Measurements from ENCODE around the gene NDFIP2. TPM values are rescaled to one million over a fixed set of nuclear protein-coding genes. Genes with fewer than 3 reads are reported as not detected.

The NDFIP2 gene
- total and polyA plus RNA-seq, 2 experiments from 2014 or later = 28.3 to 28.7 TPM

DNA sequence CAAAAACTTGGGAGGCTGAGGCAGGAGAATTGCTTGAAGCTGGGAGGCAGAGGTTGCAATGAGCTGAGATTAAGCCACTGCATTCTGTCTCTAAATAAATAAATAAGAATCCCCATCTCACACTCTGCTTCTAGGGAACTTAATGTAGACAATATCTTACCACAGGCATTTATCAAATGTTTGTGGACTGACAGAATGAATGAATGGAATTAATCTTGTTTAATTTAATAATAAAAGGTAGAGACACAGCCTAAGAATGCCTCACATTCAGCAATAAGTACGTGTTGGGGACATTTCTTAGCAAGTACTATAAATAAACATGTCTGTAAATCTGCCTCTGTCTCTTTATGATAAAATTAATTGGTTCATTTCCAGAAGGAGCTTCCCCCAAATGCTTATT lies 38.7 kb upstream of the NDFIP2 start:
- H3K4me1 Mint-ChIP-seq = peaks cover 22% of the 10 kb centered on the region
- Histone ChIP-seq H3K9me2 (ENCODE audit: insufficient read depth) (no peaks in the 10 kb centered on the region), H3K4me1 (ENCODE audit: insufficient read depth) (peaks cover 4% of the 10 kb centered on the region; the same call in 1 of the 2 replicates), H2AFZ (peak overlapping the region; percentile 95), H3K79me2 (replicated peaks; ENCODE audit: insufficient read depth) (no peaks in the 10 kb centered on the region), H3K27ac (ENCODE audit: low read depth) (no peak overlapping the region), H3F3A (replicated peaks; ENCODE audit: low read depth) (no peaks in the 10 kb centered on the region), H4K20me1 (replicated peaks; ENCODE audit: insufficient read depth) (no peaks in the 10 kb centered on the region), H3K36me3 (ENCODE audit: insufficient read depth) (no peaks in the 10 kb centered on the region), H3K27me3 (ENCODE audit: insufficient read depth) (no peaks in the 10 kb centered on the region), H3K4me3 (no peak overlapping the region), H3K4me2 (no peak overlapping the region)
- H3K4me3 Mint-ChIP-seq = no peak overlapping the region
- no peak for ATAC-seq
- H3K36me3 Mint-ChIP-seq (ENCODE audit: low read depth) = no peaks in the 10 kb centered on the region
- H3K27ac Mint-ChIP-seq = no peak overlapping the region
- TF ChIP-seq, protein P1, sequence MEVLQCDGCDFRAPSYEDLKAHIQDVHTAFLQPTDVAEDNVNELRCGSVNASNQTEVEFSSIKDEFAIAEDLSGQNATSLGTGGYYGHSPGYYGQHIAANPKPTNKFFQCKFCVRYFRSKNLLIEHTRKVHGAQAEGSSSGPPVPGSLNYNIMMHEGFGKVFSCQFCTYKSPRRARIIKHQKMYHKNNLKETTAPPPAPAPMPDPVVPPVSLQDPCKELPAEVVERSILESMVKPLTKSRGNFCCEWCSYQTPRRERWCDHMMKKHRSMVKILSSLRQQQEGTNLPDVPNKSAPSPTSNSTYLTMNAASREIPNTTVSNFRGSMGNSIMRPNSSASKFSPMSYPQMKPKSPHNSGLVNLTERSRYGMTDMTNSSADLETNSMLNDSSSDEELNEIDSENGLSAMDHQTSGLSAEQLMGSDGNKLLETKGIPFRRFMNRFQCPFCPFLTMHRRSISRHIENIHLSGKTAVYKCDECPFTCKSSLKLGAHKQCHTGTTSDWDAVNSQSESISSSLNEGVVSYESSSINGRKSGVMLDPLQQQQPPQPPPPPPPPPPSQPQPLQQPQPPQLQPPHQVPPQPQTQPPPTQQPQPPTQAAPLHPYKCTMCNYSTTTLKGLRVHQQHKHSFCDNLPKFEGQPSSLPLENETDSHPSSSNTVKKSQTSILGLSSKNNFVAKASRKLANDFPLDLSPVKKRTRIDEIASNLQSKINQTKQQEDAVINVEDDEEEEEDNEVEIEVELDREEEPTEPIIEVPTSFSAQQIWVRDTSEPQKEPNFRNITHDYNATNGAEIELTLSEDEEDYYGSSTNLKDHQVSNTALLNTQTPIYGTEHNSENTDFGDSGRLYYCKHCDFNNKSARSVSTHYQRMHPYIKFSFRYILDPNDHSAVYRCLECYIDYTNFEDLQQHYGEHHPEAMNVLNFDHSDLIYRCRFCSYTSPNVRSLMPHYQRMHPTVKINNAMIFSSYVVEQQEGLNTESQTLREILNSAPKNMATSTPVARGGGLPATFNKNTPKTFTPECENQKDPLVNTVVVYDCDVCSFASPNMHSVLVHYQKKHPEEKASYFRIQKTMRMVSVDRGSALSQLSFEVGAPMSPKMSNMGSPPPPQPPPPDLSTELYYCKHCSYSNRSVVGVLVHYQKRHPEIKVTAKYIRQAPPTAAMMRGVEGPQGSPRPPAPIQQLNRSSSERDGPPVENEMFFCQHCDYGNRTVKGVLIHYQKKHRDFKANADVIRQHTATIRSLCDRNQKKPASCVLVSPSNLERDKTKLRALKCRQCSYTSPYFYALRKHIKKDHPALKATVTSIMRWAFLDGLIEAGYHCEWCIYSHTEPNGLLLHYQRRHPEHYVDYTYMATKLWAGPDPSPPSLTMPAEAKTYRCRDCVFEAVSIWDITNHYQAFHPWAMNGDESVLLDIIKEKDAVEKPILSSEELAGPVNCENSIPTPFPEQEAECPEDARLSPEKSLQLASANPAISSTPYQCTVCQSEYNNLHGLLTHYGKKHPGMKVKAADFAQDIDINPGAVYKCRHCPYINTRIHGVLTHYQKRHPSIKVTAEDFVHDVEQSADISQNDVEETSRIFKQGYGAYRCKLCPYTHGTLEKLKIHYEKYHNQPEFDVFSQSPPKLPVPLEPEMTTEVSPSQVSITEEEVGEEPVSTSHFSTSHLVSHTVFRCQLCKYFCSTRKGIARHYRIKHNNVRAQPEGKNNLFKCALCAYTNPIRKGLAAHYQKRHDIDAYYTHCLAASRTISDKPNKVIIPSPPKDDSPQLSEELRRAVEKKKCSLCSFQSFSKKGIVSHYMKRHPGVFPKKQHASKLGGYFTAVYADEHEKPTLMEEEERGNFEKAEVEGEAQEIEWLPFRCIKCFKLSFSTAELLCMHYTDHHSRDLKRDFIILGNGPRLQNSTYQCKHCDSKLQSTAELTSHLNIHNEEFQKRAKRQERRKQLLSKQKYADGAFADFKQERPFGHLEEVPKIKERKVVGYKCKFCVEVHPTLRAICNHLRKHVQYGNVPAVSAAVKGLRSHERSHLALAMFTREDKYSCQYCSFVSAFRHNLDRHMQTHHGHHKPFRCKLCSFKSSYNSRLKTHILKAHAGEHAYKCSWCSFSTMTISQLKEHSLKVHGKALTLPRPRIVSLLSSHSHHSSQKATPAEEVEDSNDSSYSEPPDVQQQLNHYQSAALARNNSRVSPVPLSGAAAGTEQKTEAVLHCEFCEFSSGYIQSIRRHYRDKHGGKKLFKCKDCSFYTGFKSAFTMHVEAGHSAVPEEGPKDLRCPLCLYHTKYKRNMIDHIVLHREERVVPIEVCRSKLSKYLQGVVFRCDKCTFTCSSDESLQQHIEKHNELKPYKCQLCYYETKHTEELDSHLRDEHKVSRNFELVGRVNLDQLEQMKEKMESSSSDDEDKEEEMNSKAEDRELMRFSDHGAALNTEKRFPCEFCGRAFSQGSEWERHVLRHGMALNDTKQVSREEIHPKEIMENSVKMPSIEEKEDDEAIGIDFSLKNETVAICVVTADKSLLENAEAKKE (CRISPR knock-in tag; IDR thresholded peaks at IDR 0.05) = no peak
- TF ChIP-seq, protein P2, sequence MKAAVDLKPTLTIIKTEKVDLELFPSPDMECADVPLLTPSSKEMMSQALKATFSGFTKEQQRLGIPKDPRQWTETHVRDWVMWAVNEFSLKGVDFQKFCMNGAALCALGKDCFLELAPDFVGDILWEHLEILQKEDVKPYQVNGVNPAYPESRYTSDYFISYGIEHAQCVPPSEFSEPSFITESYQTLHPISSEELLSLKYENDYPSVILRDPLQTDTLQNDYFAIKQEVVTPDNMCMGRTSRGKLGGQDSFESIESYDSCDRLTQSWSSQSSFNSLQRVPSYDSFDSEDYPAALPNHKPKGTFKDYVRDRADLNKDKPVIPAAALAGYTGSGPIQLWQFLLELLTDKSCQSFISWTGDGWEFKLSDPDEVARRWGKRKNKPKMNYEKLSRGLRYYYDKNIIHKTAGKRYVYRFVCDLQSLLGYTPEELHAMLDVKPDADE (IDR thresholded peaks at IDR 0.05) = no peak
- no peak for TF ChIP-seq EZH2 (IDR thresholded peaks at IDR 0.05; ENCODE audit: low read depth, unreplicated experiment)
- no peak for TF ChIP-seq ZNF331 (CRISPR knock-in tag; IDR thresholded peaks at IDR 0.05; ENCODE audit: low read depth)
- TF ChIP-seq NANOG (IDR thresholded peaks at IDR 0.05; ENCODE audit: borderline replicate concordance) = no peak
- no peak for TF ChIP-seq ZNF114 (CRISPR knock-in tag; IDR thresholded peaks at IDR 0.05)
- no peak for TF ChIP-seq POLR2AphosphoS5 (IDR thresholded peaks at IDR 0.05; ENCODE audit: low read depth)
- no peak for TF ChIP-seq JUNB (IDR thresholded peaks at IDR 0.05; ENCODE audit: unreplicated experiment)
- TF ChIP-seq CREB1 (CRISPR knock-in tag; IDR thresholded peaks at IDR 0.05; ENCODE audit: low read depth) = no peak
- TF ChIP-seq, protein P3, sequence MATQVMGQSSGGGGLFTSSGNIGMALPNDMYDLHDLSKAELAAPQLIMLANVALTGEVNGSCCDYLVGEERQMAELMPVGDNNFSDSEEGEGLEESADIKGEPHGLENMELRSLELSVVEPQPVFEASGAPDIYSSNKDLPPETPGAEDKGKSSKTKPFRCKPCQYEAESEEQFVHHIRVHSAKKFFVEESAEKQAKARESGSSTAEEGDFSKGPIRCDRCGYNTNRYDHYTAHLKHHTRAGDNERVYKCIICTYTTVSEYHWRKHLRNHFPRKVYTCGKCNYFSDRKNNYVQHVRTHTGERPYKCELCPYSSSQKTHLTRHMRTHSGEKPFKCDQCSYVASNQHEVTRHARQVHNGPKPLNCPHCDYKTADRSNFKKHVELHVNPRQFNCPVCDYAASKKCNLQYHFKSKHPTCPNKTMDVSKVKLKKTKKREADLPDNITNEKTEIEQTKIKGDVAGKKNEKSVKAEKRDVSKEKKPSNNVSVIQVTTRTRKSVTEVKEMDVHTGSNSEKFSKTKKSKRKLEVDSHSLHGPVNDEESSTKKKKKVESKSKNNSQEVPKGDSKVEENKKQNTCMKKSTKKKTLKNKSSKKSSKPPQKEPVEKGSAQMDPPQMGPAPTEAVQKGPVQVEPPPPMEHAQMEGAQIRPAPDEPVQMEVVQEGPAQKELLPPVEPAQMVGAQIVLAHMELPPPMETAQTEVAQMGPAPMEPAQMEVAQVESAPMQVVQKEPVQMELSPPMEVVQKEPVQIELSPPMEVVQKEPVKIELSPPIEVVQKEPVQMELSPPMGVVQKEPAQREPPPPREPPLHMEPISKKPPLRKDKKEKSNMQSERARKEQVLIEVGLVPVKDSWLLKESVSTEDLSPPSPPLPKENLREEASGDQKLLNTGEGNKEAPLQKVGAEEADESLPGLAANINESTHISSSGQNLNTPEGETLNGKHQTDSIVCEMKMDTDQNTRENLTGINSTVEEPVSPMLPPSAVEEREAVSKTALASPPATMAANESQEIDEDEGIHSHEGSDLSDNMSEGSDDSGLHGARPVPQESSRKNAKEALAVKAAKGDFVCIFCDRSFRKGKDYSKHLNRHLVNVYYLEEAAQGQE (IDR thresholded peaks at IDR 0.05; ENCODE audit: unreplicated experiment) = no peak
- no peak for TF ChIP-seq EZH2phosphoT487 (IDR thresholded peaks at IDR 0.05; ENCODE audit: unreplicated experiment)
- TF ChIP-seq, protein P4, sequence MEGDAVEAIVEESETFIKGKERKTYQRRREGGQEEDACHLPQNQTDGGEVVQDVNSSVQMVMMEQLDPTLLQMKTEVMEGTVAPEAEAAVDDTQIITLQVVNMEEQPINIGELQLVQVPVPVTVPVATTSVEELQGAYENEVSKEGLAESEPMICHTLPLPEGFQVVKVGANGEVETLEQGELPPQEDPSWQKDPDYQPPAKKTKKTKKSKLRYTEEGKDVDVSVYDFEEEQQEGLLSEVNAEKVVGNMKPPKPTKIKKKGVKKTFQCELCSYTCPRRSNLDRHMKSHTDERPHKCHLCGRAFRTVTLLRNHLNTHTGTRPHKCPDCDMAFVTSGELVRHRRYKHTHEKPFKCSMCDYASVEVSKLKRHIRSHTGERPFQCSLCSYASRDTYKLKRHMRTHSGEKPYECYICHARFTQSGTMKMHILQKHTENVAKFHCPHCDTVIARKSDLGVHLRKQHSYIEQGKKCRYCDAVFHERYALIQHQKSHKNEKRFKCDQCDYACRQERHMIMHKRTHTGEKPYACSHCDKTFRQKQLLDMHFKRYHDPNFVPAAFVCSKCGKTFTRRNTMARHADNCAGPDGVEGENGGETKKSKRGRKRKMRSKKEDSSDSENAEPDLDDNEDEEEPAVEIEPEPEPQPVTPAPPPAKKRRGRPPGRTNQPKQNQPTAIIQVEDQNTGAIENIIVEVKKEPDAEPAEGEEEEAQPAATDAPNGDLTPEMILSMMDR (conservative IDR thresholded peaks at IDR 0.05; ENCODE audit: low read depth in 2 of 2) = no peak
- TF ChIP-seq STAT1 (IDR thresholded peaks at IDR 0.05; ENCODE audit: unreplicated experiment) = no peak
- no peaks in the 10 kb centered on the region for H3K9me3 Mint-ChIP-seq
- DNase-seq (ENCODE audit: low spot score) = no peak
- peaks cover 9% of the 10 kb centered on the region for H3K27me3 Mint-ChIP-seq (ENCODE audit: insufficient read depth, low read depth, poor library complexity)

Measured in GM23338 (cell line).